ENCODE data around the gene CXCR4. TPM values are rescaled to one million over a fixed set of nuclear protein-coding genes. Genes with fewer than 3 reads are reported as not detected.
"Not testable (repeated sequence)": the region's sequence is repeated elsewhere in the genome, so short reads cannot be mapped to it uniquely, and the experiment has no call there.

The CXCR4 gene
- total RNA-seq, 1 donor from 2014 or later: 3.6 TPM

DNA sequence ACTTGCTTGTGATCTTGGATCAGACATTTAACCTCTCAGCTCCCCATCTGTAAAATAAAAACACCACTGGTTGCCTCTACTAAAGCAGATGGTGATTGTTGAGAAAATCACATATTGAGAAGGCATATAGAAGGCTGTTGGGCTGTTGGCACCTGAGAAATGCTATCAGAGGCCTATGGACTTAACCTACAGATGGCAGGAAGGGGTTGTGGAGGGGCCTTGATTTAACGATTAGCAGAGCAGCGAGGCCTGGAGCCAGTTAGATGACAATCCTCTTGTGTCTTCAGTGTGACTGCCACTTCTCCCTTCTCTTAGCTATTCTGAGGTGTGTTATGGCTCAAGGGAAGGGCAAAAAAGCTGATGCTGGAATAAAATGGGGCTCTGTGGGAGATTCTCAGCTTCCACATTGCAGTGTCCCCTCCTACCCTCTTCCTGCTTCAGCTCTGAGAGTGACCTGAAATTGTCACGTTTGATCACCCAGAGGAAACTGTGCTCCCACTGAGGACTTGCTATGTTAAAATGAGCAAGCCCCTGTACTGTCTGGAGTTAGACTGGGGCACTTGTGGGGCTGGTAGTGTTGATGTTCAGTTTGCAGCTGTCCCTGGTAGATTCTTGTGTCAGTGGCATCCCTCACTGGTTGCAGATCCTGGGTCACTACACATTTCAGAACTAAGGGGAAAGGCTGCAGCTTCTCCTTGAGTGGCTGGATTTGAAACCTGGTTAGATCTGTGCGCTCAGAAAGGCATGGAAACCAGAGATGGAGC is 31.5 kb downstream of the CXCR4 start:
- intact Hi-C loops (cut with micrococcal nuclease): no loop called here
- no peak for ATAC-seq
- no peak for DNase-seq

DNA sequence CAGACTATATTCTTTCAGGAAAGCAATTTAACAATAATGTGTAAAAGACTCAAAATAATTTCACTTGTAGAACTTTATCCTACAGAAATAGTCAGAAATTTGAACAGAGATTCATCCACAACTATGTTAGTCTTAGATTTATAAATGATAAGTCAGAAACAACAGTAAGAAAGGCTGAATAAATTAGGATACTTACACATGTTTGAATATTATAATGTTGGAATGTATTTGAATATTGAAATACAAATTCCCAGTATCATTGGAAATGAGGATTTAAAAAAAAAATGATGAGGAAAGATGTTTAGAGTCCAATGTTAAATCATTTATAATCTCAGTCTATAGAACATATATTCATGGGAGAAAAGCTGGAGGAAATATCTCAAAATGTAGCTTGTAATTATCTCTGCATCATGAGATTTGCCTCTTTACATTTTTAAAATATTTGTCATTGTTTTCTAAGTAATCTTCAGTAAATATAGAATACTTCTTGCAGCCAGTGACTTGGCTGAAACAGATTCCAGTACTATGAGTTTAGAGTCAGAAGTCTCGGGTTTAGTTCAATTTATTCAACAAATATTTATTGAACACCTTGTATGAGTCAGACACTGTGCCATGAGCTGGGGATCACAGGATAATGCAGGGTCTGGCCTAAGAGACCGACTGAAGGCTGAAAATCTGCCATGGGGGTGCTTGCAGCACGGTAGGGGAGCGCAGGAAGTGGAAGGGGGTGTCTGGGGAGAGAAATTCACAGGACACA is 32.3 kb downstream of the CXCR4 start:
- no peak for DNase-seq
- intact Hi-C loops (cut with micrococcal nuclease): no loop called here
- no peak for ATAC-seq

DNA sequence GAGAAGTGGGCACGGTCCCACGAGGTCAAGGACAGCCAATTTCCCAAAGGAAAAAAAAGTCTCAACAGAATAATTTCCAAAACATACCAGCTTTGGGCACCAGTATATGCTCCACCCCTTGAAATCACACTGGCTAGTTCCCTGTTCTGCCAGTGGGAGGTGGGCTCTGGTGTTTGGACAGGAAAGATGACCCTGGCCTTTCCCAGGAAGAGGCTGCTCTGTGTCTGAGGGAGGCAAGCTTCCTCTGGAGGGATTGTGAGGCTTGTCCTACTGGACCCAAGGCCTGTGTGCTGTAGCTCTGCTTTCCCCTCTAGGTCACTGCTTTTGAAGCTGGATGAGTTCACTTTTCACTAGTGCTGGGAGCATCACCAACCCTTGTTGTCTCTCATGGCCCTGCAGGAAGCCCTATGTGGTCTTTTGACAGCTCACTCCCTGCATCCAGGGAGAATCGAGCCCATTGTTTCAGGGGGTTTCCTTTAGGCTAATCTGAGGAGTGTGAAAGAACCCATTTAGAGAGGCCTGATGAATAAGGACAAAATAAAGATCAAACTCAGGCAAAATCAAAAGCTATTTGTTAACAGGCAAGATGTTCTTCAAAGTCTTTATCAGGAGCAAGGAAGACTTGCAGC is 36.3 kb downstream of the CXCR4 start:
- no peak for ATAC-seq
- intact Hi-C loops (cut with micrococcal nuclease): no loop called here
- no peak for DNase-seq

DNA sequence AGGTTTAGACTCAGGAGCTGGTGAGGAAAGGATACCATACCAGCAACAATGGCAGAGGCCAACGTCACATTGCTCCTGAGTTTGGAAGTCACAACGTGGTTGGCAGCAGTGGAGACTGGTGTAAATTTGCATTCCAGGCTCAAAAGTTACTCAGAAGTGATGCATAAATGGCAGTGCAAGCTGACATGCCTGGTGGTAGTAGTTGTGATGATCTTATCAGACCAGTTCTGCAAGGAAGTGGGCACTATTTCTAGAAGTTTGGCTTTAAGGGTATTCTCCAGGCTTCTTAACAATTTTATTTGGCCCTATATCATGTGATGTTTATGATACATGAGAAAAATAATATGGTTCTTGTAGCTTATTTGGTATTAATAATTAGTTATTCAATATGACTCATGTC is 37.8 kb downstream of the CXCR4 start:
- intact Hi-C loops (cut with micrococcal nuclease): no loop called here
- ATAC-seq (no peak), DNase-seq (no peak)

GRCh38 chr2:136077107-136077506 is 40.8 kb downstream of the CXCR4 start:
- intact Hi-C loops (cut with micrococcal nuclease): no loop called here

GRCh38 chr2:136075476-136075875 is 42.5 kb downstream of the CXCR4 start:
- ATAC-seq (no peak), DNase-seq (no peak)
- intact Hi-C loops (cut with micrococcal nuclease): no loop called here

More at GRCh38 chr2:136077107-136077506, 40.8 kb downstream of the CXCR4 start:
- DNase-seq (no peak), ATAC-seq (no peak)

GRCh38 chr2:136072621-136073020 is 45.3 kb downstream of the CXCR4 start:
- intact Hi-C loops (cut with micrococcal nuclease): no loop called here
- ATAC-seq (no peak), DNase-seq (no peak)

- intact Hi-C loops (cut with micrococcal nuclease): not testable (repeated sequence)
Measured at GRCh38 chr2:136071887-136072286, 46.1 kb downstream of the CXCR4 start.

GRCh38 chr2:136070913-136071312 is 47.0 kb downstream of the CXCR4 start:
- ATAC-seq: no peak
- intact Hi-C loops (cut with micrococcal nuclease): no loop called here

More at GRCh38 chr2:136071887-136072286, 46.1 kb downstream of the CXCR4 start:
- ATAC-seq, DNase-seq: not testable (repeated sequence)

GRCh38 chr2:136069773-136070172 is 48.2 kb downstream of the CXCR4 start:
- no peak for ATAC-seq

More at GRCh38 chr2:136070913-136071312, 47.0 kb downstream of the CXCR4 start:
- no peak for DNase-seq

GRCh38 chr2:136068581-136069227 is 49.2 kb downstream of the CXCR4 start:
- intact Hi-C loops (cut with micrococcal nuclease): no loop called here
- no peak for DNase-seq
- no peak for ATAC-seq

More at GRCh38 chr2:136069773-136070172, 48.2 kb downstream of the CXCR4 start:
- intact Hi-C loops (cut with micrococcal nuclease): no loop called here
- no peak for DNase-seq

GRCh38 chr2:136067897-136068580 is 49.9 kb downstream of the CXCR4 start:
- intact Hi-C loops (cut with micrococcal nuclease): no loop called here
- no peak for ATAC-seq
- DNase-seq: no peak

DNA sequence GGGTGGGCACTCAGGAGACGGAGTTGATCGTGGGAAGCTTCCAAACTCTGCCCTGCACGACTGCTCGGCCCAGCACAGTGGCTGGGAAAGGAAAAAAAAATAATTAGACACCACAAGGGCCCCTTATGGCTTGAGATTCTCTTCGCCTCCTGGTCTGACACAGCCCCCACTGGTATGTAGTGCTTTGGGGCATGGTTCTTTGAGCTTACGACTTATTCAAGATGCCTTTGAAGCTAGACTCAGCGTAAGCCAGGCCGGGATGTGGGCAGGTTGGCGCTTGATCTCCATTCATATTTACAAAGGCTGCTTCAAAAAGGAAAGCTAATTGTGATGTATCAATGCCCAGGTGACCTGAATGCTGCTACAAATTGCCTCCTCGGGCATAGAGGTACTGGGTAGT is 50.5 kb downstream of the CXCR4 start:
- ATAC-seq (no peak), DNase-seq (no peak)
- intact Hi-C loops (cut with micrococcal nuclease): no loop called here

GRCh38 chr2:136065907-136066306 is 52.0 kb downstream of the CXCR4 start:
- DNase-seq: no peak
- intact Hi-C loops (cut with micrococcal nuclease): no loop called here
- ATAC-seq: no peak

DNA sequence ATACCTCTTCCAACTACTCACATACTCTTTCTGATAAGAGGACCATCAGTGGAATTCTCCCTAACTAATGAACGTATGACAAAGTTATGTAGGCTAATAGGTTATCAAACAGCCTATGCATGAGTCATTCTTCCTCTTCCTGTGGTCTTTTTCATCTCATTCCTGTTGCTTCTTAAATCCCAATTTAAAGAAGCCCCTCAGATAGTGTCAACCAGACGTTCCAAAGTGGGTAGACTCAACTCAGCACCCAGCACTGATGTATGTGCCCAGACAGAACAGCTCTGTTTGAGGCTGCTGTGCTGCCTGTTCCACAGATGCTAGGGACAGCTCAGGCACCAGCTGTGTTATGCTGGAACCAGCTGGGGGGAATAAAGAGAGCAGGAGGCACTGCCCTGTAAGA is 52.6 kb downstream of the CXCR4 start:
- intact Hi-C loops (cut with micrococcal nuclease): no loop called here
- DNase-seq: no peak
- no peak for ATAC-seq

Data from left ventricle myocardium superior (tissue), 1 donor.